ENCODE measurements around the gene KAZN. TPM values are rescaled to one million over a fixed set of nuclear protein-coding genes. Genes with fewer than 3 reads are reported as not detected.

Gene KAZN
- total and polyA plus RNA-seq, 2 donors from 2014 or later = 17.4 to 60.8 TPM

- DNase-seq (no peak), FAIRE-seq (no peak)
- H3K27me3 ChIP-seq (ENCODE audit: control insufficient read depth, insufficient read depth, low read length) = no peaks in the 10 kb centered on the region
- H3K9me3 ChIP-seq (ENCODE audit: control insufficient read depth in 2 of 3, insufficient read depth in 1 of 3, low read length in 3 of 3) = peaks cover 0 to 11% (median 4%) of the 10 kb centered on the region in 3 donors
- H3K36me3 ChIP-seq (ENCODE audit: control insufficient read depth in 2 of 3, insufficient read depth in 3 of 3, low read length in 3 of 3) = no peaks in the 10 kb centered on the region
- intact Hi-C loops (cut with DNase I) = no loop called here
- H3K27ac ChIP-seq (ENCODE audit: low read depth in 2 of 2, low read length in 2 of 2) = no peak overlapping the region
- TF ChIP-seq, protein P1, sequence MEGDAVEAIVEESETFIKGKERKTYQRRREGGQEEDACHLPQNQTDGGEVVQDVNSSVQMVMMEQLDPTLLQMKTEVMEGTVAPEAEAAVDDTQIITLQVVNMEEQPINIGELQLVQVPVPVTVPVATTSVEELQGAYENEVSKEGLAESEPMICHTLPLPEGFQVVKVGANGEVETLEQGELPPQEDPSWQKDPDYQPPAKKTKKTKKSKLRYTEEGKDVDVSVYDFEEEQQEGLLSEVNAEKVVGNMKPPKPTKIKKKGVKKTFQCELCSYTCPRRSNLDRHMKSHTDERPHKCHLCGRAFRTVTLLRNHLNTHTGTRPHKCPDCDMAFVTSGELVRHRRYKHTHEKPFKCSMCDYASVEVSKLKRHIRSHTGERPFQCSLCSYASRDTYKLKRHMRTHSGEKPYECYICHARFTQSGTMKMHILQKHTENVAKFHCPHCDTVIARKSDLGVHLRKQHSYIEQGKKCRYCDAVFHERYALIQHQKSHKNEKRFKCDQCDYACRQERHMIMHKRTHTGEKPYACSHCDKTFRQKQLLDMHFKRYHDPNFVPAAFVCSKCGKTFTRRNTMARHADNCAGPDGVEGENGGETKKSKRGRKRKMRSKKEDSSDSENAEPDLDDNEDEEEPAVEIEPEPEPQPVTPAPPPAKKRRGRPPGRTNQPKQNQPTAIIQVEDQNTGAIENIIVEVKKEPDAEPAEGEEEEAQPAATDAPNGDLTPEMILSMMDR (IDR thresholded peaks at IDR 0.05; ENCODE audit: borderline replicate concordance, extremely low read depth, insufficient read depth) = no peak
- no peak overlapping the region for H3K4me3 ChIP-seq (ENCODE audit: low read length in 3 of 3)
- no peak overlapping the region for H3K9ac ChIP-seq (ENCODE audit: low read length in 3 of 3)
- peaks cover 0 to 2% (median 0%) of the 10 kb centered on the region in 3 donors for H3K4me1 ChIP-seq (ENCODE audit: control insufficient read depth in 2 of 3, insufficient read depth in 2 of 3, low read depth in 1 of 3, low read length in 3 of 3)
These were observed 210.9 kb downstream of the KAZN start for GRCh38 chr1:14809191-14809981.

GRCh38 chr1:14810595-14811361, 212.3 kb downstream of the KAZN start:
- DNase-seq = peak in 3 of 5 donors; percentile 58 to 95 (median 86)
- intact Hi-C loops (cut with DNase I) = no loop called here

DNA sequence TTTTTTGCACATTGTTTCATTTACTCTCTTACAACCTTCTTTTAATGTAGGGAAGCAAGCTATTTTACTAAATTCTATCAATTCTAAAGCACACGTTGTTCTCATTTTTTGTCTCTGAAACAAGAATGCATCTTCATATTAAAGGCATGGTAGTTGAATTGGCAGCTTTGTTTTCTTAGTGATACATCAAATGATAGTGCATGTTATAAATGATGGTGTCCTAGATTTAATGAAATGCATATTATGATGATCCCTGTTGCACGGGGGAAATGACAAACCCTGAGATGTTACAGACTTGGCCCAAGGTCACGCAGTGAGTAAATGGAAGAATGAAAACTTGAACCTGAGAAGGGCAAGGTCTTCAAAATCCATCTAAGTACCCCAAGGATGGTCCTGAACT, 213.1 kb downstream of the KAZN start:
- FAIRE-seq (no peak), DNase-seq (no peak)
- no peaks in the 10 kb centered on the region for H3K36me3 ChIP-seq (ENCODE audit: control insufficient read depth in 2 of 3, insufficient read depth in 3 of 3, low read length in 3 of 3)
- intact Hi-C loops (cut with DNase I) = no loop called here
- no peak overlapping the region for H3K27ac ChIP-seq (ENCODE audit: low read depth in 2 of 2, low read length in 2 of 2)
- H3K27me3 ChIP-seq (ENCODE audit: control insufficient read depth, insufficient read depth, low read length) = no peaks in the 10 kb centered on the region
- no peak overlapping the region for H3K9ac ChIP-seq (ENCODE audit: low read length in 3 of 3)
- H3K4me3 ChIP-seq (ENCODE audit: low read length in 3 of 3) = no peak overlapping the region
- peaks cover 0 to 6% (median 4%) of the 10 kb centered on the region in 3 donors for H3K9me3 ChIP-seq (ENCODE audit: control insufficient read depth in 2 of 3, insufficient read depth in 1 of 3, low read length in 3 of 3)
- peaks cover 0 to 15% (median 14%) of the 10 kb centered on the region in 3 donors for H3K4me1 ChIP-seq (ENCODE audit: control insufficient read depth in 2 of 3, insufficient read depth in 2 of 3, low read depth in 1 of 3, low read length in 3 of 3)
- TF ChIP-seq, protein P1 (IDR thresholded peaks at IDR 0.05; ENCODE audit: borderline replicate concordance, extremely low read depth, insufficient read depth) = no peak

More at GRCh38 chr1:14810595-14811361, 212.3 kb downstream of the KAZN start:
- TF ChIP-seq, protein P1 (IDR thresholded peaks at IDR 0.05; ENCODE audit: borderline replicate concordance, extremely low read depth, insufficient read depth) = no peak
- Histone ChIP-seq H3K27me3 (ENCODE audit: control insufficient read depth, insufficient read depth, low read length) (no peaks in the 10 kb centered on the region), H3K27ac (ENCODE audit: low read depth in 2 of 2, low read length in 2 of 2) (peak overlapping the region in 1 of 2 donors; percentile 48), H3K9me3 (ENCODE audit: control insufficient read depth in 2 of 3, insufficient read depth in 1 of 3, low read length in 3 of 3) (peaks cover 0 to 11% (median 4%) of the 10 kb centered on the region in 3 donors), H3K36me3 (ENCODE audit: control insufficient read depth in 2 of 3, insufficient read depth in 3 of 3, low read length in 3 of 3) (no peaks in the 10 kb centered on the region), H3K4me1 (ENCODE audit: control insufficient read depth in 2 of 3, insufficient read depth in 2 of 3, low read depth in 1 of 3, low read length in 3 of 3) (peaks cover 0 to 15% (median 11%) of the 10 kb centered on the region in 3 donors), H3K4me3 (ENCODE audit: low read length in 3 of 3) (no peak overlapping the region), H3K9ac (ENCODE audit: low read length in 3 of 3) (no peak overlapping the region)
- no peak for FAIRE-seq

Data from kidney (tissue), 14 donors.